OCI-LY7 (cell line): Measurements from ENCODE around the gene EME2. TPM values are rescaled to one million over a fixed set of nuclear protein-coding genes. Genes with fewer than 3 reads are reported as not detected.
A peak's percentile ranks its signal among the peaks of the same experiment; 100 is the strongest.

Source experiments
- BruUV-seq: library from RNA; stranded (reverse); fragments of 400-500 nt; replicated peaks from 2 replicates; lab custom pipeline; 2021; lab: Mats Ljungman, UMichigan
- CTCF ChIA-PET: fragments of 300-600 bp; sonication (Branson Sonifier 250); formaldehyde crosslinking; loops from one replicate; lab custom pipeline; 2022; ENCODE audit warnings: antibody characterized with exemption; ENCODE audit not compliant: unreplicated experiment; lab: Charles Lee
- POLR2A ChIA-PET: fragments of 300-600 bp; sonication (Branson Sonifier 250); formaldehyde crosslinking; loops from one replicate; lab custom pipeline; 2022; ENCODE audit warnings: antibody characterized with exemption; lab: Charles Lee
- DNase-seq: peaks from one replicate; pipeline ENCODE4 v3.0.0-alpha.2; 2015; ENCODE audit warnings: low spot score
- H2AFZ ChIP-seq: fragments of 200-600 bp; sonication (generic), shearing (Covaris generic); 2 replicates; pipeline ENCODE4 v1.6.1; 2014; ENCODE audit warnings: mild to moderate bottlenecking, antibody characterized with exemption, low read length, moderate library complexity
- H3K27ac ChIP-seq: fragments of 200-600 bp; sonication (generic); 2 replicates; pipeline ENCODE4 v1.5.1; 2014; ENCODE audit warnings: mixed run types, low read depth, mild to moderate bottlenecking, moderate library complexity, low read length, inconsistent platforms; ENCODE audit not compliant: poor library complexity, severe bottlenecking
- H3K36me3 ChIP-seq: fragments of 200-600 bp; sonication (generic); 2 replicates; pipeline ENCODE4 v1.6.1; 2014; ENCODE audit warnings: mild to moderate bottlenecking, antibody characterized with exemption, low read length, moderate library complexity, mixed read lengths; ENCODE audit not compliant: insufficient read depth
- H3K4me1 ChIP-seq: fragments of 200-600 bp; sonication (generic); 2 replicates; pipeline ENCODE4 v1.5.1; 2014; ENCODE audit warnings: mild to moderate bottlenecking, low read length; ENCODE audit not compliant: insufficient read depth, poor library complexity, severe bottlenecking
- H3K4me2 ChIP-seq: fragments of 200-600 bp; sonication (generic); 2 replicates; pipeline ENCODE4 v1.6.1; 2014; ENCODE audit warnings: mild to moderate bottlenecking, low read length
- H3K4me3 ChIP-seq: fragments of 200-600 bp; sonication (generic); 2 replicates; pipeline ENCODE4 v1.5.1; 2014; ENCODE audit warnings: mild to moderate bottlenecking, low read depth, low read length; ENCODE audit not compliant: poor library complexity, severe bottlenecking
- H3K79me2 ChIP-seq: fragments of 200-600 bp; sonication (generic); 2 replicates; pipeline ENCODE4 v1.6.1; 2016; ENCODE audit warnings: low read depth, mild to moderate bottlenecking, low read length, moderate library complexity, mixed read lengths; ENCODE audit not compliant: insufficient read depth
- H3K9me2 ChIP-seq: fragments of 200-600 bp; sonication (generic); 2 replicates; pipeline ENCODE4 v1.6.1; 2016; ENCODE audit warnings: mild to moderate bottlenecking, low read length, mixed read lengths; ENCODE audit not compliant: insufficient read depth
- H3K9me3 ChIP-seq: fragments of 200-600 bp; sonication (generic); 2 replicates; pipeline ENCODE4 v1.6.1; 2014; ENCODE audit warnings: mild to moderate bottlenecking, mixed run types, low read length, mixed read lengths
- H4K20me1 ChIP-seq: fragments of 200-600 bp; sonication (generic); 2 replicates; pipeline ENCODE4 v1.6.1; 2014; ENCODE audit warnings: mild to moderate bottlenecking, antibody characterized with exemption, low read length, moderate library complexity, mixed read lengths; ENCODE audit not compliant: insufficient read depth
- EZH2phosphoT487 ChIP-seq: fragments of 200-600 bp; sonication (generic); IDR thresholded peaks from 2 replicates; pipeline ENCODE4 v1.6.1; 2018; ENCODE audit warnings: low read depth, borderline replicate concordance, mild to moderate bottlenecking, mixed run types, antibody characterized with exemption, low read length, moderate library complexity, mixed read lengths
- intact Hi-C: fragments of 100-400 bp; cut with micrococcal nuclease; formaldehyde crosslinking; loops from one replicate; pipeline ENCODE4 v1.10.0; 2022; ENCODE audit not compliant: unreplicated experiment
- total RNA-seq, 2 experiments: library from RNA; depleted of rRNA in 1 of 2; stranded (reverse); fragments of >200 nt in 1 of 2; shearing (Covaris generic) in 1 of 2; gene quantifications; 2 replicates each; pipeline ENCODE4 v1.2.3, GENCODE V29; 2014 to 2022
- TF ChIP-seq, protein P1 (sequence below): fragments of 200-600 bp; sonication (generic); conservative IDR thresholded peaks from 2 replicates; pipeline ENCODE4 v1.5.1; 2014; ENCODE audit warnings: mild to moderate bottlenecking, antibody characterized with exemption, low read length, moderate library complexity, mixed read lengths

The EME2 gene
- total RNA-seq, 2 experiments from 2014 or later = 23.8 to 48.5 TPM

DNA sequence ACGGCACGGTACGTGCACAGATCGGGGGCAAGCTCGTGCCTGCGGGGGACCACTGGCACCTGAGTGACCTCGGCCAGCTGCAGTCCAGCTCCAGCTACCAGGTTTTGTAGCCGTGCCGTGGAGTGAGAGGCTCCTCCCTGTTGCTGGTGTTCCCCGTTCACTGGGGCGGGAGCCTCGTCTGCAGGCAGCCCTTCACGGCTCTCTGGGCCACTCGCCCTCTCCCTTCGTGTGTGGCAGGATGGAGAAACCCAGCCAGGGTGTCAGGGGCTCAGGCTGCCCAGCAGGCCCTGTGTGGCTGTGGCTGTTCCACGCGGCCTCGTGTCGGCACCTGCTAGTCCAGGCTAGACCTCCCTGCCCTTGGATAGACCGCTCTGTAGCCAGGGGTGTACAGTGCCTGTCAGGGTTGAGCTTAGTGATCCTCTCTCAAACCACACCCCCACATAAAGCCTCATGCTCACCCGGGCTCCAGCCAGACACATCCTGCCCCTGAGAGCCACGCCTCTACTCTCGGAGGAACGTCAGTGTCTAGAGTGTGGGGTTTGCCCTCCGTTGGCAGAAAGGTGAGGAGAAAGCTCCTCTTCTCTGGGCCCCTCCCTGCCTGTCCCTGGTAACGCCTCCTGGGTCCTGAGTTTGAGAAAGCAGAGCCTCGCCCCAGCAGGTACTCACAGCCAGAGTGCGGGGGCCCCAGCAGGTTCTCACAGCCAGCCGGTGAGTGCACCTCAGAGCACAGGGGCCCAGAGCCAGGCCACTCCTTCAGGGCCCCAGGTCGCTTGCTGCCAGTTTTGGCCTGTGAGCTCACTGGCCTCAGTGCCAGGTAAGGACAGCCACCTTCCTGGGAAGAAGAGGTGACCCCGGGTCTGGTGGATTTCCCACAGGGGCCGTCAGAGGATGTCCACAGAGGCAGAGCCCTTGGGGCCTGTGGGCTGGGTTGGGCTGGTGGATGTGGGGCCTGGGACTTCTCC lies 29.0 kb upstream of the EME2 start:
- H3K36me3 ChIP-seq = peaks cover 44% of the 10 kb centered on the region; the same call in 1 of the 2 replicates
- H2AFZ ChIP-seq = no peak overlapping the region
- no peaks in the 10 kb centered on the region for H3K9me2 ChIP-seq
- ChIA-PET CTCF (no interaction called here), POLR2A (no interaction called here)
- no peaks in the 10 kb centered on the region for H3K79me2 ChIP-seq
- no peaks in the 10 kb centered on the region for H3K4me1 ChIP-seq
- no peak overlapping the region for H3K27ac ChIP-seq
- no peak for DNase-seq
- intact Hi-C loops = no loop called here
- H3K4me2 ChIP-seq = no peak overlapping the region
- H3K9me3 ChIP-seq = 0 out of 2 replicates have a peak, but pooled peaks cover 8% of the 10 kb centered on the region
- no peaks in the 10 kb centered on the region for H4K20me1 ChIP-seq
- TF ChIP-seq EZH2phosphoT487 = no peak
- TF ChIP-seq, protein P1, sequence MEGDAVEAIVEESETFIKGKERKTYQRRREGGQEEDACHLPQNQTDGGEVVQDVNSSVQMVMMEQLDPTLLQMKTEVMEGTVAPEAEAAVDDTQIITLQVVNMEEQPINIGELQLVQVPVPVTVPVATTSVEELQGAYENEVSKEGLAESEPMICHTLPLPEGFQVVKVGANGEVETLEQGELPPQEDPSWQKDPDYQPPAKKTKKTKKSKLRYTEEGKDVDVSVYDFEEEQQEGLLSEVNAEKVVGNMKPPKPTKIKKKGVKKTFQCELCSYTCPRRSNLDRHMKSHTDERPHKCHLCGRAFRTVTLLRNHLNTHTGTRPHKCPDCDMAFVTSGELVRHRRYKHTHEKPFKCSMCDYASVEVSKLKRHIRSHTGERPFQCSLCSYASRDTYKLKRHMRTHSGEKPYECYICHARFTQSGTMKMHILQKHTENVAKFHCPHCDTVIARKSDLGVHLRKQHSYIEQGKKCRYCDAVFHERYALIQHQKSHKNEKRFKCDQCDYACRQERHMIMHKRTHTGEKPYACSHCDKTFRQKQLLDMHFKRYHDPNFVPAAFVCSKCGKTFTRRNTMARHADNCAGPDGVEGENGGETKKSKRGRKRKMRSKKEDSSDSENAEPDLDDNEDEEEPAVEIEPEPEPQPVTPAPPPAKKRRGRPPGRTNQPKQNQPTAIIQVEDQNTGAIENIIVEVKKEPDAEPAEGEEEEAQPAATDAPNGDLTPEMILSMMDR = no peak
- H3K4me3 ChIP-seq = no peak overlapping the region
- BruUV-seq = TSS peak; percentile 52

DNA sequence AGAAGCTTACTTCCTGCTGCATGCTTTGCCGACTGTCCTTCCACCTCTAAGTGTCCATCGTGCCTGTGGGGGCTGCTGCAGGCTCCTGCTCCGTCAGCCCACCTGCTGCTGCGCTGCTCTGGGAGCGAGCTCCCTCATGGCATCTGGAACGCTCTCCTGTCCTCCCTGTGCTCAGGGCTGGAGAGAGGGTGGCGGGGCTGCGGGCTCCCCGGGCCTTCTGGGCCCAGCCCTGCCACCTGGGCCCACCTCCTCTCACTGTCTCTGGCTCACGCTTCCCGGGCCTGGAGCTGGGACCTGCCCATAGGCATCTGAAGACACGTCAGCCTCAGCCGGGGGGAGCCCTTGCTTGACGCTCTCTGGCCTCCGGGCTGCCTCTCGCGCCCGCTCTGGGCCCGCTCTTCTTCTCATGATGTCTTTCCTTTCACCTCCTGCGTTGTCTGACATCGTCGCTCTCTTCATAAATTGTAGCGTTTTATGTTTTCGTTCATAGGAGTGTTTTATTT lies 28.2 kb upstream of the EME2 start:
- CTCF ChIA-PET = no interaction called here

More for the DNA sequence above, 28.2 kb upstream of the EME2 start:
- Histone ChIP-seq H3K9me3 (0 out of 2 replicates have a peak, but pooled peaks cover 4% of the 10 kb centered on the region), H3K27ac (no peak overlapping the region), H2AFZ (no peak overlapping the region), H3K9me2 (no peaks in the 10 kb centered on the region), H3K4me3 (no peak overlapping the region), H3K79me2 (no peaks in the 10 kb centered on the region), H3K4me2 (no peak overlapping the region), H3K36me3 (peaks cover 50% of the 10 kb centered on the region; the same call in 1 of the 2 replicates), H3K4me1 (no peaks in the 10 kb centered on the region), H4K20me1 (no peaks in the 10 kb centered on the region)
- no peak for TF ChIP-seq EZH2phosphoT487
- TF ChIP-seq, protein P1 = no peak
- POLR2A ChIA-PET = interaction anchor here (0.5 kb wide), 1 partner anchor 62 kb away, joined by 3 read pairs; no protein-coding TSS in a partner anchor
- no TSS peak for BruUV-seq
- intact Hi-C loops = no loop called here
- no peak for DNase-seq
